HUES48 (cell line): ENCODE measurements around the gene RNF14.

Experiments
- H3K27ac ChIP-seq: one replicate; pipeline ENCODE4 v1.7.0; 2013; ENCODE audit warnings: low read depth, low read length, inconsistent platforms
- H3K27me3 ChIP-seq: 2 replicates; pipeline ENCODE4 v1.6.1; 2013; ENCODE audit warnings: mild to moderate bottlenecking, low read length; ENCODE audit not compliant: control insufficient read depth, insufficient read depth
- H3K36me3 ChIP-seq: 2 replicates; pipeline ENCODE4 v1.6.1; 2013; ENCODE audit warnings: low read length; ENCODE audit not compliant: control insufficient read depth, insufficient read depth
- H3K4me1 ChIP-seq: 2 replicates; pipeline ENCODE4 v1.6.1; 2013; ENCODE audit warnings: mild to moderate bottlenecking, low read length; ENCODE audit not compliant: control insufficient read depth, insufficient read depth
- H3K4me3 ChIP-seq: 2 replicates; pipeline ENCODE4 v1.5.1; 2013; ENCODE audit warnings: mild to moderate bottlenecking, low read depth, low read length
- H3K9ac ChIP-seq: 2 replicates; pipeline ENCODE4 v1.6.1; 2013; ENCODE audit warnings: mild to moderate bottlenecking, low read depth, low read length, moderate library complexity
- H3K9me3 ChIP-seq: 2 replicates; pipeline ENCODE4 v1.6.1; 2013; ENCODE audit warnings: low read length; ENCODE audit not compliant: control insufficient read depth, insufficient read depth

RNF14 gene

GRCh38 chr5:142038735-142039134 is 69.8 kb downstream of the RNF14 start:
- Histone ChIP-seq H3K4me1 (0 out of 2 replicates have a peak, but pooled peaks cover 4% of the 10 kb centered on the region), H3K9ac (no peak overlapping the region), H3K27me3 (no peaks in the 10 kb centered on the region), H3K27ac (no peak overlapping the region), H3K9me3 (no peaks in the 10 kb centered on the region), H3K4me3 (no peak overlapping the region), H3K36me3 (no peaks in the 10 kb centered on the region)
